Activated effector memory CD4-positive, alpha-beta T cell treated with Interleukin-2 at 50 U/mL for 16 hours (primary cell): ENCODE results near the gene ERGIC1.
A peak's percentile ranks its signal among the peaks of the same experiment; 100 is the strongest.
"Not testable (repeated sequence)": the region's sequence is repeated elsewhere in the genome, so short reads cannot be mapped to it uniquely, and the experiment has no call there.

Source experiments
- DNase-seq: peaks from one replicate; pipeline ENCODE4 v3.0.0-alpha.2; 2020

Gene ERGIC1

GRCh38 chr5:172801179-172801671, 32.8 kb upstream of the ERGIC1 start:
- DNase-seq, result no peak

- no peak for DNase-seq
Observed at GRCh38 chr5:172802112-172802511, 31.9 kb upstream of the ERGIC1 start.

- no peak for DNase-seq
Observed at GRCh38 chr5:172802567-172803176, 31.4 kb upstream of the ERGIC1 start.

- no peak for DNase-seq
Observed at GRCh38 chr5:172805018-172805683, 28.9 kb upstream of the ERGIC1 start.

DNA sequence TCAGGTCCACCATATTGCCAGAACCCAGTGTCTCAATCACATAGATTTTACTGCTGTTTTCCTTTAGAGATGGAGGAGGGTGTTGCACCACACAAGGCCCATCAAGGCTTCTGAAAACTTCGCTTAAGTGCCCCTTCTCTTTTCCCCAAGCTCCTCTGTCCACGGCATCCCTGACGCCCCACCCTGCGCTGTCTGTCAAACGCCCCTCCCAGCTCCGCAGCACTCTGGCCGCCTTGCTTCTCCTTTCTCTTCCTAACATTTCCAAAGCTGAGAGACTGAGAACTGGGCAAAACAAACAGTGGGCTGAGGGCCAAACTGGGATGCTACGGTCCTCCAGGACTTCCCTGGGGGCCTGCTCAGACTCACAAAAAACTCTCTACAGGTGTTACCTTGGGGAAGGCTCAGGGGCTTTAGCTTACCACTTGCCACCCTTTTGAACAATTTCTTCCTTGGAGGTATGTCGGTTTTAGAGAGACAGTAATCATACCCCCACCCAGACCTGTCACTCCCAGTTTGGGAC, 28.3 kb upstream of the ERGIC1 start:
- no peak for DNase-seq

DNA sequence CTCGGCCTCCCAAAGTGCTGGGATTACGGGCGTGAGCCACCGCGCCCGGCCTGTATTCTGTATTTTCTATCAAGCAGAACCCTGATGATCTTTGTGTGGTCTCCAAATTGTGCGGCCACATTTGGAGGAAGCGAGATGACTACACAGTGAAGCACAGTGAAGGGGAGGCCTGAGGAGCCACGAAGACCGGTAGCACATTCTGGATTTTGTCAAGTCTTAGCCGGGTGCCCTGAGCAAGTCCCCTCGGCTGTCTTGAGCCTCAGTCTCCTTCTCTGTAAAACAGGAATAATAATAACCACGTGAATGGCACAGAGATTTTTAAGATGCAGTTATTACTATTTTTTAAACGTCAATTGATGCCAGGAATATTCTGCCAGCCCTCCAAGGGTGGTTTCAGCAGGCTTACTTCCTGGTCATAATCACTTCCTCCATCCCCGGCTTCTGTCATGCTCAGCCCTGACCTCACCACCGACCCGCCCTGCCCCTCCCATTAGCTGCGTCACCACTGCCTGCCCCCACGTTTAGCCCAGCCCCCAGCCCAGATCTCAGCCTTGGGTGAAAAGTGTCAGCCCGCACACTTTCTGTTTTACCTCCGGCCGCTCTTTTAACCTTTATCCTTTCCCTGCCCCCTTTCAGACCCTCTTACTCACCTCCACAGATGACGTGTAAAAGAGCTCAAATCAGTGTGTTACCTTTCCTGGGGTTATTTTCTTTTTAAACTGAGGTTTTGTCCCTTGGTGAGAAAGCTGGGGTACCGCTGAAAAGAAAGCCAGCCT, 27.0 kb upstream of the ERGIC1 start:
- DNase-seq, result peak; percentile 76

DNA sequence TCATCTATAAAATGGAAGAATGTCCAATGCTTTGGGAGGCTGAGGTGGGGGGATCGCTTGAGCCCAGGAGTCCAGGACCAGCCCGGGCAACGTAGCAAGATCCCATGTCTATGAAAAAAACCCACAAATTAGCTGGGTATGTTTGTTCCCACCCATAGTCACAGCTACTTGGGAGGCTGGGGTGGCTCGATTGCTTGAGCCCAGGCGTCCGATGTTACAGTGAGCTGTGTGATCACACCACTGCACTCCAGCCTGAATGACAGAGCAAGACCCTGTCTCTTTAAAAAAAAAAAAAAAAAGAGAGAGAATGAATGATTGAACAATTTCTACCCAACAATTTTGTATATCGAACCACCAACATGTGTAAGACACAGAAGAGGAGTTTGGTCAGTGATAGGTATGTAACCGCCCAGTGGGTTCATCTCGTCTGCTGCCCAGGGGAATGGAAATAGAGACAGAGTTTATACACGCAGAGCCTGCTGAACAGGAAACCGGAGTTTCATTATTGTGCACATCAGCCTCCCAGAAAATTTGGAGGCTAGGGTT, 26.2 kb upstream of the ERGIC1 start:
- DNase-seq, result no peak

GRCh38 chr5:172809774-172810173, 24.3 kb upstream of the ERGIC1 start:
- no peak for DNase-seq

GRCh38 chr5:172810996-172811395, 23.1 kb upstream of the ERGIC1 start:
- not testable (repeated sequence) for DNase-seq

GRCh38 chr5:172815631-172816030, 18.4 kb upstream of the ERGIC1 start:
- DNase-seq, result no peak

- DNase-seq, result no peak
Observed at GRCh38 chr5:172816925-172817562, 17.0 kb upstream of the ERGIC1 start.

GRCh38 chr5:172817664-172818063, 16.4 kb upstream of the ERGIC1 start:
- DNase-seq, result no peak

DNA sequence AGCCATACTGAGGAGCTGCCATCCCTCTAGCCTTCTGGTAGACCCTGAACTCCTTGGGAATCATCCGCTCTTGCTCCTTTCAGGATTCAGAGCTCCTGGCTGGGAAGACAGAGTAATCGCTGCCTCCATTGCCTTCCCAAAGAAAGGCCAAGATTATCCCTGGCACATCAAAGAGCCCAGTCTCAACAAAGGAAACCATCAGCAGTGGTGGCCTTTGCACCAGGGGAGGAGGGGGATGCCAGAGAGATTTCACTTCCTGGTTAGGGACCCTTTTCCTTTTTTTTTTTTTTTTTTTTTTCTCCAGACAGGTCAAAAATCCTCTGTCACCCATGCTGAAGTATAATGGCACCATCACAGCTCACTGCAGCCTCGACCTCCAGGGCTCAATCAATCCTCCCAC, 16.0 kb upstream of the ERGIC1 start:
- DNase-seq, result no peak

GRCh38 chr5:172819569-172819968, 14.5 kb upstream of the ERGIC1 start:
- DNase-seq, result no peak

DNA sequence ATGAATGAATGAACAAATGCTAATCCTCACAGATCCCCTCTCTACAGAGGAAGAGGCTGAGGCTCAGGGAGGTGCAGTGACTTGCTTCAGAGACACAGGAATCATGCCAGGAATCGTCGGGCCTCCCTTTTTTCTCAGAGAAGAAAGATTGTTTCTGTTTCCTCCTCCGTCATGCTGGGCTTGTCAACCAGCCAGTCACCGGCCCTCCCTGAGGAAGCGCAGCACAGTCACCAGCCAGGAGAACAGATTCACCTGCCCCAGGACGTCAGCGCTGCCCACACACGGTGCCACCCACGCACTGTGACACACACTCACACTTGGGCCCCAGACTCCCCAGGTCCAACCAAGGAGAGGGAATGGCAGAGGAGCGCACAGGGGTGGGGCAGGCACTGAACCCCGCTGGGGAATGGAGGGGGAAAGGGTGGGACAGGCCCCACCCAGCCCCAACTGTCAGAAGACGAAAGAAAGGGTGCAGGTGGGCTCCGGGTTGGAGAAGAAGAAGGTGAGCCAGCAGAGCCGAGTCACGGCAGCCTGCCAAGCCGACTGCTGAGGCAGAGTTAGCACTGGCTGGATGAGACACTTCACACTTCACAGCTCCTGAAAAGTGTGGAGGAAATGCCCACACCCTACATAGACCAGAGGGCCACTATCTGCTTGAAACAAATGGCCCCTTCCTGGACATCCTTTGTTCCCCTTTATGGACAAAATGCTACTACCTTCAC, 13.8 kb upstream of the ERGIC1 start:
- no peak for DNase-seq

- DNase-seq, result no peak
Observed at GRCh38 chr5:172821340-172821985, 12.6 kb upstream of the ERGIC1 start.

- no peak for DNase-seq
Observed at GRCh38 chr5:172823840-172824362, 10.2 kb upstream of the ERGIC1 start.

GRCh38 chr5:172825610-172826204, 8.3 kb upstream of the ERGIC1 start:
- DNase-seq, result no peak

GRCh38 chr5:172827841-172828240, 6.2 kb upstream of the ERGIC1 start:
- no peak for DNase-seq

GRCh38 chr5:172828911-172829431, 5.1 kb upstream of the ERGIC1 start:
- DNase-seq, result no peak
